Mesothelial cell of epicardium (in vitro differentiated cells): Measurements from ENCODE around the gene KLHL1. TPM values are rescaled to one million over a fixed set of nuclear protein-coding genes. Genes with fewer than 3 reads are reported as not detected.
"Not testable (repeated sequence)": the region's sequence is repeated elsewhere in the genome, so short reads cannot be mapped to it uniquely, and the experiment has no call there.

Experiments used
- DNase-seq, 2 experiments: peaks; one replicate each; pipeline ENCODE4 v3.0.0; 2021; ENCODE audit warnings: low spot score in 2 of 2; ENCODE audit not compliant: unreplicated experiment in 2 of 2
- H3K27ac Mint-ChIP-seq: 2 replicates; pipeline ENCODE4 v1.8.0; 2021; ENCODE audit warnings: mixed read lengths
- H3K27me3 Mint-ChIP-seq: 2 replicates; pipeline ENCODE4 v1.8.0; 2021; ENCODE audit warnings: low read depth, mixed read lengths
- H3K36me3 Mint-ChIP-seq: 2 replicates; pipeline ENCODE4 v1.8.0; 2021; ENCODE audit warnings: mixed read lengths
- H3K4me1 Mint-ChIP-seq: 2 replicates; pipeline ENCODE4 v1.8.0; 2021; ENCODE audit warnings: mixed read lengths
- H3K4me3 Mint-ChIP-seq: 2 replicates; pipeline ENCODE4 v1.8.0; 2021; ENCODE audit warnings: mild to moderate bottlenecking, moderate library complexity, mixed read lengths
- H3K9me3 Mint-ChIP-seq: 2 replicates; pipeline ENCODE4 v1.8.0; 2021; ENCODE audit warnings: mixed read lengths
- total RNA-seq: library from RNA; stranded (reverse); gene quantifications from 3 replicates; pipeline ENCODE4 v1.2.1, GENCODE V29; 2021
- TF ChIP-seq, protein P1 (sequence below): fragments of 200-600 bp; sonication (generic); IDR thresholded peaks from one replicate; pipeline ENCODE4 v1.5.0; 2021; ENCODE audit warnings: antibody characterized with exemption; ENCODE audit not compliant: unreplicated experiment

The KLHL1 gene, protein sequence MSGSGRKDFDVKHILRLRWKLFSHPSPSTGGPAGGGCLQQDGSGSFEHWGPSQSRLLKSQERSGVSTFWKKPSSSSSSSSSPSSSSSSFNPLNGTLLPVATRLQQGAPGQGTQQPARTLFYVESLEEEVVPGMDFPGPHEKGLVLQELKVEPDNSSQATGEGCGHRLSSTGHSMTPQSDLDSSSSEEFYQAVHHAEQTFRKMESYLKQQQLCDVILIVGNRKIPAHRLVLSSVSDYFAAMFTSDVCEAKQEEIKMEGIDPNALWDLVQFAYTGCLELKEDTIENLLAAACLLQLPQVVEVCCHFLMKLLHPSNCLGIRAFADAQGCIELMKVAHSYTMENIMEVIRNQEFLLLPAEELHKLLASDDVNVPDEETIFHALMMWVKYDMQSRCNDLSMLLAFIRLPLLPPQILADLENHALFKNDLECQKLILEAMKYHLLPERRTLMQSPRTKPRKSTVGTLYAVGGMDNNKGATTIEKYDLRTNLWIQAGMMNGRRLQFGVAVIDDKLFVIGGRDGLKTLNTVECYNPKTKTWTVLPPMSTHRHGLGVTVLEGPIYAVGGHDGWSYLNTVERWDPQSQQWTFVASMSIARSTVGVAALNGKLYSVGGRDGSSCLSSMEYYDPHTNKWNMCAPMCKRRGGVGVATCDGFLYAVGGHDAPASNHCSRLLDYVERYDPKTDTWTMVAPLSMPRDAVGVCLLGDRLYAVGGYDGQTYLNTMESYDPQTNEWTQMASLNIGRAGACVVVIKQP
- 0.05 TPM in 1 of 3 replicates, not detected in the others for total RNA-seq

DNA sequence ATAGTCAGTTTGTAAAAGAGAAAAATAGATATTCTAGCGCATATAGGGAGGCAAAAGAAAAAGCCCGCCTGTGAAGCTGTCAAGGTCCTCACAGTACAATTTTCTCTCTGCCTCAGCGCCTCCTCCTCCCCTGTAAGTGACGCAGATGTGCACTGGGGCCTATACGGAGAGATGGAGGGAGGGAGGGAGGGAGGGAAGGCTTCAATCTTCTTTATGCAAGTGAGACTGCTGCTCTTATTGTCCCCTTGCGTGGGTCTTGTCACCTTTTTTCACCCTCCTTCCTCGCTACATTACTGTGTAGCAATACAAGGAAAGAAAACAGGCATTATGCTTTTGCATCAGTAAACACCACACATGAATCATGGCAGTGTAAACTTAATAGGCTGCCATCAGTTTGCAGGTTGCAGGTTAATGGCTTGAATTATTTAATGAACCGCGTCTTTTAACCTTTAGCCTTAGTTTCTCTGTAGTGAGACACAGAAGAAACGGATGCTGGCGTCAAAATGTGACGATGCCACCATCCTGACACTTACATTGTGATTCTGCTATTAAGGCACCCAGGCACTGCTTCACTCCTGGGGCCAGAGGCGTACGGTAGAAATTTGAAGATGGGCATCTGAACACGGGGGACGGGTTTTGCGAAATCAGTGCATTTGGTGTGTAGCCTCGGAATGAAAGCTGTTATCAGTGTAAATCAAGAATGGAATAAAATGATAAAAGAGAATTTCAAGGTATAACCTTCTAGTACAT, at the start of gene KLHL1:
KLHL1 (minus strand) TSS at position 97 of the 750 bp plus-strand sequence. CDS start 753 bp downstream, outside the sequence.
- no peaks in the 10 kb centered on the region for H3K9me3 Mint-ChIP-seq
- no peaks in the 10 kb centered on the region for H3K4me1 Mint-ChIP-seq
- DNase-seq, result no peak
- H3K27me3 Mint-ChIP-seq, result peaks cover 62% of the 10 kb centered on the region
- TF ChIP-seq, protein P1, sequence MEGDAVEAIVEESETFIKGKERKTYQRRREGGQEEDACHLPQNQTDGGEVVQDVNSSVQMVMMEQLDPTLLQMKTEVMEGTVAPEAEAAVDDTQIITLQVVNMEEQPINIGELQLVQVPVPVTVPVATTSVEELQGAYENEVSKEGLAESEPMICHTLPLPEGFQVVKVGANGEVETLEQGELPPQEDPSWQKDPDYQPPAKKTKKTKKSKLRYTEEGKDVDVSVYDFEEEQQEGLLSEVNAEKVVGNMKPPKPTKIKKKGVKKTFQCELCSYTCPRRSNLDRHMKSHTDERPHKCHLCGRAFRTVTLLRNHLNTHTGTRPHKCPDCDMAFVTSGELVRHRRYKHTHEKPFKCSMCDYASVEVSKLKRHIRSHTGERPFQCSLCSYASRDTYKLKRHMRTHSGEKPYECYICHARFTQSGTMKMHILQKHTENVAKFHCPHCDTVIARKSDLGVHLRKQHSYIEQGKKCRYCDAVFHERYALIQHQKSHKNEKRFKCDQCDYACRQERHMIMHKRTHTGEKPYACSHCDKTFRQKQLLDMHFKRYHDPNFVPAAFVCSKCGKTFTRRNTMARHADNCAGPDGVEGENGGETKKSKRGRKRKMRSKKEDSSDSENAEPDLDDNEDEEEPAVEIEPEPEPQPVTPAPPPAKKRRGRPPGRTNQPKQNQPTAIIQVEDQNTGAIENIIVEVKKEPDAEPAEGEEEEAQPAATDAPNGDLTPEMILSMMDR, result no peak
- H3K4me3 Mint-ChIP-seq, result peak within 1 kb of the TSS; percentile 57
- H3K27ac Mint-ChIP-seq, result no peak within 1 kb of the TSS
- no peaks in the 10 kb centered on the region for H3K36me3 Mint-ChIP-seq

DNA sequence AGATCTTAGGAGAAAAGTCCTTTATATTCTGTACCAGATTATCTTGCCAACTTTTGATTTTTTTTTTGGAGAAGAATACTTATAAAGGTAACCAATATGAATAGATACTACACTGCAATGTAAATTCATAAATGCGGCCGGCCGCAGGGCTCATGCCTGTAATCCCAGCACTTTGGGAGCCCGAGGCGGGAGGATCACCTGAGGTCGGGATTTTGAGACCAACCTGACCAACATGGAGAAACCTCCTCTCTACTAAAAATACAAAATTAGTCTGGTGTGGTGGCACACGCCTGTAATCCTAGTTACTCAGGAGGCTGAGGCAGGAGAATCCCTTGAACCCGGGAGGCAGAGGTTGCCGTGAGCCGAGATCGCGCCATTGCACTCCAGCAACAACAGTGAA, 34.4 kb upstream of the KLHL1 start:
- not testable (repeated sequence) for H3K4me1 Mint-ChIP-seq, H3K27ac Mint-ChIP-seq, DNase-seq, H3K27me3 Mint-ChIP-seq, H3K9me3 Mint-ChIP-seq, H3K36me3 Mint-ChIP-seq, H3K4me3 Mint-ChIP-seq

GRCh38 chr13:70128098-70128497, 19.8 kb upstream of the KLHL1 start:
- DNase-seq, result no peak
- Mint-ChIP-seq H3K36me3 (no peaks in the 10 kb centered on the region), H3K27me3 (peaks cover 22% of the 10 kb centered on the region), H3K27ac (no peak overlapping the region), H3K4me3 (no peak overlapping the region), H3K9me3 (no peaks in the 10 kb centered on the region), H3K4me1 (no peaks in the 10 kb centered on the region)
- TF ChIP-seq, protein P1, result no peak

DNA sequence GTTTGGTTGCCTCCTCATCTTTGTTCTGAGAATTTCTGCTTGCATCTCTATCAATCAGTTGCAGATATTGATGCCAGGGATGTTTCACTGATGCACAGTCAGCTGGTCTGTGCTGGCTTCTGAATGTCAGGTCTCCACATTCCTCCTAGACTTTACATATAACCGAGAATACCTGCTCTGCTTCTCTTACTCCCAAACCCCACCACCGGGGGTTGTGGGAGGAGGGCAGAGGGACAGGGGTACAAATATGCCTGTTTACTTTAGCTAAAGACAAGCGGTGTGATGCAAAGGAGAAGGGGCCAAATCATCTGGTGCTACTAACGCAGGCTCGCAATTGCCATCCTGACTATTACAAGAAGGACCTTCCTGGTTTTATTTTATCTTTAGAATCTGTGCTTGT, 17.4 kb upstream of the KLHL1 start:
- peaks cover 24% of the 10 kb centered on the region for H3K27me3 Mint-ChIP-seq

GRCh38 chr13:70117338-70117905, 9.2 kb upstream of the KLHL1 start:
- Mint-ChIP-seq H3K9me3 (no peaks in the 10 kb centered on the region), H3K4me1 (no peaks in the 10 kb centered on the region), H3K36me3 (no peaks in the 10 kb centered on the region)

More for the DNA sequence above, 17.4 kb upstream of the KLHL1 start:
- H3K27ac Mint-ChIP-seq, result no peak overlapping the region
- no peak for DNase-seq
- TF ChIP-seq, protein P1, result no peak
- no peak overlapping the region for H3K4me3 Mint-ChIP-seq
- H3K9me3 Mint-ChIP-seq, result no peaks in the 10 kb centered on the region
- H3K4me1 Mint-ChIP-seq, result no peaks in the 10 kb centered on the region
- H3K36me3 Mint-ChIP-seq, result no peaks in the 10 kb centered on the region

More at GRCh38 chr13:70117338-70117905, 9.2 kb upstream of the KLHL1 start:
- Mint-ChIP-seq H3K27me3 (peaks cover 16% of the 10 kb centered on the region), H3K27ac (no peak overlapping the region), H3K4me3 (no peak overlapping the region)
- TF ChIP-seq, protein P1, result no peak
- DNase-seq, result no peak
